Pancreas (tissue), 10 donors: Measurements from ENCODE around the gene C2CD3. TPM values are rescaled to one million over a fixed set of nuclear protein-coding genes. Genes with fewer than 3 reads are reported as not detected.

ENCODE experiments used
- ATAC-seq, 4 donors: fragments of 200-7000 bp; cut with Tn5 transposase; one replicate each; pipeline versions ENCODE4 v1.8.0 to v1.9.1; 2020; ENCODE audit warnings: mild to moderate bottlenecking in 4 of 4, moderate library complexity in 4 of 4
- DNase-seq, 6 donors: peaks; one replicate each; pipeline ENCODE4 v3.0.0-alpha.2; 2020
- FAIRE-seq: peaks from 2 replicates; lab custom pipeline; 2012; peaks lifted over from hg19 to GRCh38; lab: Jason Lieb, UNC
- H3K27ac ChIP-seq, 4 donors: fragments of 200-600 bp; sonication (generic); 1 replicate in 3 of 4; 2 replicates in 1 of 4; pipeline versions ENCODE4 v1.5.0 to v1.8.0; 2020
- H3K27me3 ChIP-seq, 4 donors: fragments of 200-600 bp; one replicate each; pipeline ENCODE4 v1.8.0; 2021
- H3K36me3 ChIP-seq, 3 donors: fragments of 200-600 bp; sonication (generic) in 1 of 3; one replicate each; pipeline versions ENCODE4 v1.5.0 to v1.8.0; 2020 to 2021
- H3K4me1 ChIP-seq, 3 donors: fragments of 200-600 bp; one replicate each; pipeline ENCODE4 v1.8.0; 2021
- H3K4me3 ChIP-seq, 4 donors: fragments of 200-600 bp; sonication (generic) in 2 of 4; one replicate each; pipeline versions ENCODE4 v1.5.0 to v1.8.0; 2020 to 2021
- H3K9me3 ChIP-seq, 4 donors: fragments of 200-600 bp; one replicate each; pipeline ENCODE4 v1.8.0; 2021
- WGBS, 2 donors: extraction: QIAGEN DNeasy Blood & Tissue Kit; methylation state at CpG; one replicate each; pipeline ENCODE4 v1.1.7; 2013; 5-methylcytosine and 5-hydroxymethylcytosine counted together
- intact Hi-C, 3 donors: fragments of 100-400 bp; cut with DNase I; formaldehyde crosslinking; loops; one replicate each; pipeline versions ENCODE4 v1.11.1 to v1.14.2; 2022
- polyA plus RNA-seq, 2 donors: library from polyadenylated mRNA; stranded (reverse); fragments of 200-250 nt; gene quantifications; one replicate each; pipeline ENCODE4 v1.2.3, GENCODE V29; 2013
- total RNA-seq, 6 donors: library from RNA; stranded (reverse); fragmentation: NEBNext Ultra II Directional in 4 of 6; extraction: Animal tissue kit (Norgen Biotek cat#: 25700) in 4 of 6; gene quantifications; one replicate each; pipeline versions ENCODE4 v1.2.1 to v1.2.4, GENCODE V29; 2021 to 2023
- TF ChIP-seq, protein P1 (sequence below), 4 donors: fragments of 200-600 bp; sonication (generic) in 3 of 4; IDR thresholded peaks; one replicate each; pipeline versions ENCODE4 v1.5.0 to v1.8.0; 2021; ENCODE audit warnings: antibody characterized with exemption in 4 of 4
- donor health status: healthy with polysubstance abuse.
- donor health status: DM: no; HTN: no; CAD: no; lungs with moderate emphysema.
- donor health status: DM: no; HTN: no; CAD: no.
- donor health status: control.
- donor health status: control.
- donor health status: Bipolar disorder and iron deficiency.
- donor health status: DM: yes; HTN: yes; CAD: no.
- donor health status: DM: no; HTN: no; CAD: no.
- donor health status: DM: no; HTN: no; CAD: no.
- donor health status: DM: yes; HTN: yes; CAD: no.

Gene C2CD3
- total and polyA plus RNA-seq, 8 donors: 7.0 to 14.8 (median 8.7) TPM

DNA sequence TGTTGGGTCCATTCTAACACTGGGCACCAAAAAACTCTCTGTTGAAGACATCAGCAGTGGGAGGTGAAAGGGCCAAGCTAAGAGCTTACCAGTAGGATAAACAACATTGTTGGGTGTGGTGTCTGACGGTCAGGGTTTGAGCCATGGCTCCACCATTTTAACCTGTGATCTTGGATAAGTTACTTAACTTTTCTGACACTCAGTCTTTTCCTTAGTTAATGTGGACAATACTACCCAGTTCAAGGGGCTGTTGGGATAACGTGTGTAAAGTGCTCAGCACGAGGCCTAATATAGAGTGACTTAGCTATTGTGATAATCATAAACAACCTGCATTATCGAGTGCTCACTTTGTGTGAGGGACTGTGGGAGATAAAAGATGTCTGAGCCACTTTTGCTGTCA lies 168.0 kb downstream of the C2CD3 start:
- no peak overlapping the region for H3K4me3 ChIP-seq
- no peaks in the 10 kb centered on the region for H3K36me3 ChIP-seq
- no peaks in the 10 kb centered on the region for H3K4me1 ChIP-seq
- no peak for FAIRE-seq
- ATAC-seq: no peak
- no peaks in the 10 kb centered on the region for H3K27me3 ChIP-seq
- intact Hi-C loops: no loop called here
- no peak for DNase-seq
- no peaks in the 10 kb centered on the region for H3K9me3 ChIP-seq
- TF ChIP-seq, protein P1, sequence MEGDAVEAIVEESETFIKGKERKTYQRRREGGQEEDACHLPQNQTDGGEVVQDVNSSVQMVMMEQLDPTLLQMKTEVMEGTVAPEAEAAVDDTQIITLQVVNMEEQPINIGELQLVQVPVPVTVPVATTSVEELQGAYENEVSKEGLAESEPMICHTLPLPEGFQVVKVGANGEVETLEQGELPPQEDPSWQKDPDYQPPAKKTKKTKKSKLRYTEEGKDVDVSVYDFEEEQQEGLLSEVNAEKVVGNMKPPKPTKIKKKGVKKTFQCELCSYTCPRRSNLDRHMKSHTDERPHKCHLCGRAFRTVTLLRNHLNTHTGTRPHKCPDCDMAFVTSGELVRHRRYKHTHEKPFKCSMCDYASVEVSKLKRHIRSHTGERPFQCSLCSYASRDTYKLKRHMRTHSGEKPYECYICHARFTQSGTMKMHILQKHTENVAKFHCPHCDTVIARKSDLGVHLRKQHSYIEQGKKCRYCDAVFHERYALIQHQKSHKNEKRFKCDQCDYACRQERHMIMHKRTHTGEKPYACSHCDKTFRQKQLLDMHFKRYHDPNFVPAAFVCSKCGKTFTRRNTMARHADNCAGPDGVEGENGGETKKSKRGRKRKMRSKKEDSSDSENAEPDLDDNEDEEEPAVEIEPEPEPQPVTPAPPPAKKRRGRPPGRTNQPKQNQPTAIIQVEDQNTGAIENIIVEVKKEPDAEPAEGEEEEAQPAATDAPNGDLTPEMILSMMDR (IDR thresholded peaks at IDR 0.05): no peak
- no peak overlapping the region for H3K27ac ChIP-seq
- WGBS, 2 donors: 90 to 96% methylated on average over 4 of the region's 4 CpGs

- TF ChIP-seq, protein P1 (IDR thresholded peaks at IDR 0.05): no peak
- ATAC-seq: no peak
- Histone ChIP-seq H3K36me3 (no peaks in the 10 kb centered on the region), H3K4me1 (no peaks in the 10 kb centered on the region), H3K4me3 (no peak overlapping the region), H3K9me3 (no peaks in the 10 kb centered on the region), H3K27me3 (no peaks in the 10 kb centered on the region), H3K27ac (no peak overlapping the region)
- FAIRE-seq: no peak
- intact Hi-C loops: no loop called here
- DNase-seq: no peak
- 79 to 85% methylated on average over 7 of the region's 7 CpGs for whole genome bisulfite sequencing, 2 donors
Measured at GRCh38 chr11:74001822-74002286, 168.9 kb downstream of the C2CD3 start.

DNA sequence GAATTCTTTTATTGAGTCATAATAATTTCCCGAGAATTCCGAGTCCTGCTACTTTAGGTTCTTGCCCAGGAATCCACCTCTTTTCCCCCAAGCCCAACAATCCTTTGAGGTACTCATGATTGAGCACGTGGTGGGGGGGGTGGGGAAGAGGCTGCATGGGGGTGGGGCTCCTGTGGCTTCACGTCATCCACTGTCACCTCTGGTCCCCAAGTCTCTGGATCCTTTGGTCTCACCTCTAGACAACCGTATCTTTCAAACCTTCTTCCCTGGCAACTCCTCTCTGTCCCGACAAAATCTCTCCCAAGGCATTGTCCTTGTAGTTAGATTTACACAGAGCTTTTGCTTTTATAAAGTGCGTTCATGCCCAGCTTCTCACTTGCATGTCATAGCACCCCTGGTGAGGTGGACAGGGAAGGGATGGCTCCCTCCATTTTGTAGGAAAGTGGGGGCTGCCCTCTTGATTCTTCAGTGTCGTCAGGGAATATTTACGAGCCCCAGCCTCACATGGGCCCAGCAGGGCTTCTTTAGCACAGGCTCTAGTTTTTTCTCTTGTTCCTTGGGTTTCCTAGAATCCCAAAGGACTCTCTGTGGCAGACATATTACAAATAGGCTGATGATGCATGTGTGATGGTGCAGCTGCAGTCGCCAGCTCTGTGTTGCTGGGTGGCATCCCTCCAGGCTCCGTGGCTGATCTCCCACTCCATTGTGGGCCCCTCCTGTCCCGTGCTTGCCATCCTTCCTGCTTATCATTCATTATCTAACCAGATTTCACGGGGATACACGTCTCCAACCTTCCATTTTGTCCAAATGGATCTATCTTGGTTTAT lies 170.3 kb downstream of the C2CD3 start:
- WGBS, 2 donors: 90 to 91% methylated on average over 14 of the region's 14 CpGs
- no peak for FAIRE-seq
- intact Hi-C loops: no loop called here

DNA sequence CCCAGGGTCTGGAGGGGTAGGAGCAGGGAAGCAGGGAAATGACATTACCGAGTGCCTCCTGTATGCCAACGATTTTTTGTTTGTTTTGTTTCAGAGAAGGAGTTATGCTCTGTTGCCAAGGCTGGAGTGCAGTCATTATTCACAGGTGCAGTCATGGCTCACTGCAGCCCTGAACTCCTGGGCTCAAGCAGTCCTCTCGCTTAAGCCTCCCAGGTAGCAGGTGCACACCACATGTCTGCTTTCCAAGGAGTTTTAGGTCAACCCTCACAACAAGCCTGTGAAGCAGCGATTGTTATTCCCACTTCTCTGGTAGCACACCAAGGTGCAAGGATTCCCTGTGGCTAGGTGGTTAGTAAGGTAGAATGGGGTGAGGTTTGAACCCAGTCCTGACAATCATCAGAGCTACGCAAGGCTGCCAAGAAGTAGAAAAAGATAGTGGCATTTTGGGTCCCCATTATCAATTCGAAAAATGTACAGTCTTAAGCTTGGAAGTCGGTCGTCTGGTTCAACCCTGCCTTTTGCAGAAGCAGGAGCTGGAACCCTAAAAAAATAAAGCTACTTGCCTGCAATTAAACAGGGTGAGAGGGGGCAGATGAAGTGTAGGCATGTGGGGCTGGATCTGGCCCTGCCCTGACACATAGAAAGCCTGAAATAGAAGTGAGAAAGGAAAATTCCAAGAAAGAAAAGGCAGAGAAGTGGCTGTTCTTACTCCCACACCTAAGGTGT lies 171.1 kb downstream of the C2CD3 start:
- no peaks in the 10 kb centered on the region for H3K36me3 ChIP-seq
- DNase-seq (no peak), ATAC-seq (peak in 2 of 4 donors; percentile 19 to 40), FAIRE-seq (no peak)
- H3K27me3 ChIP-seq: no peaks in the 10 kb centered on the region
- intact Hi-C loops: no loop called here
- TF ChIP-seq, protein P1 (IDR thresholded peaks at IDR 0.05): no peak
- no peaks in the 10 kb centered on the region for H3K4me1 ChIP-seq
- H3K27ac ChIP-seq: no peak overlapping the region
- no peak overlapping the region for H3K4me3 ChIP-seq
- no peaks in the 10 kb centered on the region for H3K9me3 ChIP-seq
- 60 to 69% methylated on average over 8 of the region's 8 CpGs for WGBS, 2 donors

More for the DNA sequence above, 170.3 kb downstream of the C2CD3 start:
- Histone ChIP-seq H3K27me3 (no peaks in the 10 kb centered on the region), H3K36me3 (no peaks in the 10 kb centered on the region), H3K27ac (no peak overlapping the region), H3K9me3 (no peaks in the 10 kb centered on the region), H3K4me3 (no peak overlapping the region), H3K4me1 (no peaks in the 10 kb centered on the region)
- ATAC-seq: no peak
- DNase-seq: no peak
- TF ChIP-seq, protein P1 (IDR thresholded peaks at IDR 0.05): no peak
